ENCODE results near the gene UTS2B.

Gene UTS2B

GRCh38 chr3:191320316-191320715, 10.0 kb downstream of the UTS2B start:
- no peak for DNase-seq

- no peak for DNase-seq
Measured at GRCh38 chr3:191316876-191317603, 13.3 kb downstream of the UTS2B start.

- no peak for DNase-seq
Measured at GRCh38 chr3:191314109-191314728, 16.1 kb downstream of the UTS2B start.

GRCh38 chr3:191313296-191313695, 17.0 kb downstream of the UTS2B start:
- no peak for DNase-seq

GRCh38 chr3:191307341-191307740, 23.0 kb downstream of the UTS2B start:
- DNase-seq, result no peak

GRCh38 chr3:191306428-191306827, 23.9 kb downstream of the UTS2B start:
- no peak for DNase-seq

GRCh38 chr3:191303596-191303995, 26.7 kb downstream of the UTS2B start:
- no peak for DNase-seq

- no peak for DNase-seq
Measured at GRCh38 chr3:191302451-191302850, 27.9 kb downstream of the UTS2B start.

- DNase-seq, result no peak
Measured at GRCh38 chr3:191301782-191302411, 28.4 kb downstream of the UTS2B start.

GRCh38 chr3:191301017-191301416, 29.3 kb downstream of the UTS2B start:
- no peak for DNase-seq

- DNase-seq, result no peak
Measured at GRCh38 chr3:191300422-191300821, 29.9 kb downstream of the UTS2B start.

- no peak for DNase-seq
Measured at GRCh38 chr3:191298846-191299245, 31.5 kb downstream of the UTS2B start.

- no peak for DNase-seq
Measured at GRCh38 chr3:191296041-191296541, 34.2 kb downstream of the UTS2B start.

GRCh38 chr3:191294291-191294690, 36.0 kb downstream of the UTS2B start:
- DNase-seq, result no peak

- DNase-seq, result no peak
Measured at GRCh38 chr3:191292243-191293015, 37.9 kb downstream of the UTS2B start.

- no peak for DNase-seq
Measured at GRCh38 chr3:191290311-191291025, 39.9 kb downstream of the UTS2B start.

GRCh38 chr3:191283400-191283799, 46.9 kb downstream of the UTS2B start:
- DNase-seq, result no peak

- DNase-seq, result no peak
Measured at GRCh38 chr3:191282251-191283185, 47.8 kb downstream of the UTS2B start.

GRCh38 chr3:191280882-191281281, 49.4 kb downstream of the UTS2B start:
- DNase-seq, result no peak

GRCh38 chr3:191280111-191280510, 50.2 kb downstream of the UTS2B start:
- DNase-seq, result no peak

- no peak for DNase-seq
Measured at GRCh38 chr3:191275751-191276150, 54.6 kb downstream of the UTS2B start.
